GM20431 (cell line): Measurements from ENCODE around the gene CENPL.
"Not testable (repeated sequence)": the region's sequence is repeated elsewhere in the genome, so short reads cannot be mapped to it uniquely, and the experiment has no call there.

Experiments
- in situ Hi-C: fragments of 300-500 bp; cut with MseI, MboI; formaldehyde crosslinking; loops from one replicate; pipeline ENCODE4 v1.15.0; 2020; ENCODE audit warnings: low sequenced_read_pairs; ENCODE audit not compliant: unreplicated experiment

CENPL gene

DNA sequence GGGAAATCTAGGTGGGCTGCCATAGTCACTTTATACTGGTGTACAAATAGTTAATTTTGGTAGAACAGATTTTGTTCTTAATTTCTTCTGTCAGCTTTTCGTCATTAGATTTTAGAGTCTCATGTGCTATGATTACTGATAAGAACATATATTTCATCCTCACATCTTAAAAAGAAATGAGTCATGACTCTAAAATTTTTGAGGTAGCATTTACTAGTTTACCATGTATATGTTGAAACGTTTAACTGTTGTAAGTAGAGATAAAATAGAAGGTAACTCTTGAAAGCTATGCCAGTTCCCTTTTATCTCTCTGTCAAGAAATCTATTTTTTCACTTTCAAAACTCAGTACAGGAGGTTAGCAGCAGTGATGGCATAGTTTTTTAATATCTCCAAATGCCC, 56.5 kb downstream of the CENPL start:
- in situ Hi-C loops, result no loop called here

DNA sequence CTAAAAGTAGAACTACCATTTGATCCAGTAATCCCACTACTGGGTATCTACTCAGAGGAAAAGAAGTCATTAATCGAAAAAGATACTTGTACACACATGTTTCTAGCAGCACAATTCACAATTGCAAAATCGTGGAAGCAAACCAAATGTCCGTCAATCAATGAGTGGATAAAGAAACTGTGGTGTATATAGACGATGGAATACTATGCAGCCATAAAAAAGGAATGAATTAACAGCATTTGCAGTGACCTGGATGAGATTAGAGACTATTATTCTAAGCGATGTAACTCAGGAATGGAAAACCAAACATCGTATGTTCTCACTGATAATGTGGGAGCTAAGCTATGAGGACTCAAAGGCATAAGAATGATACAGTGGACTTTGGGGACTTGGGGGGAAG, 60.4 kb downstream of the CENPL start:
- in situ Hi-C loops, result not testable (repeated sequence)

- in situ Hi-C loops, result no loop called here
Measured at GRCh38 chr1:173758980-173759379, 65.7 kb downstream of the CENPL start.

- in situ Hi-C loops, result no loop called here
Measured at GRCh38 chr1:173758110-173758509, 66.6 kb downstream of the CENPL start.

DNA sequence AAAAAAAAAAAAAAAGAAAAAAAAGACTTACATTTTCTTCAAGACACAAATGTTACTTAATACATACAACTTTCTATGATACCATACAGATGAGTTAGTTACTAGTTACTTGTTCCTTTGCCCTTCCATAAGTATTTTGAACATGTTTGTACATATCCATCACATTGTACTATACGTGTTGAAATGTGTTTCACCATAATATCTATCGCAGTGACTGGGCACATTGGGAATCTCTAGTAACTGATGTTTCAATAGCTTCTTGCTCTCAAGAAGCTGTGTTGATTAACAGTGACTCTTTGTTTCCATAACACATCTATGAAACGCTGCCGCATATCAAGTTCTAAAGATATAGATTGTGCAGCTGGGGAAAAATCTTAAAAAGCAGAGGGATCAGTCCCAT, 67.0 kb downstream of the CENPL start:
- in situ Hi-C loops, result no loop called here

DNA sequence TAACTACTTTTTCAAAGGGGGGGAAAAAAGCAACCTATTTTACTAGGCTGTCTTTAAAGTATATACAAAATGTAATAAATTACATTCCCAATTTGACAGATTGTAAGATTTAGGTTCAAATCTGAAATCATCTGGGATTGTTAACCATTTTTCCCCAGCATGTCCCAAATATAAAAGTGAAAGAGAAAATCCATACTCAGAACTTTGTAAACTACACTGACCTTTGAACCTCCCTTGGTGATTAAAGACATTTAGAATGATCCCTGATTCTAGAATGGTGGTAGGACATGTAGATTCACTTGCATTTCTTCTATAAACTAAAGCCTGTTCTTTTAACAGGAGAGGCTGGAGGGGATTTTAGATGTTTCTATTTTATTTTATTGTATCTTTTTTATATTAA, 70.9 kb downstream of the CENPL start:
- in situ Hi-C loops, result no loop called here
